Bronchial epithelial cell (primary cell): ENCODE data around the gene C2CD2. TPM values are rescaled to one million over a fixed set of nuclear protein-coding genes. Genes with fewer than 3 reads are reported as not detected.

Experiments used
- DNase-seq: peaks from one replicate; pipeline ENCODE4 v3.0.0-alpha.2; 2010; ENCODE audit warnings: low read depth
- FAIRE-seq: peaks from 2 replicates; lab custom pipeline; 2011; peaks lifted over from hg19 to GRCh38; lab: Jason Lieb, UNC
- H3K27me3 ChIP-seq: 2 replicates; pipeline ENCODE4 v1.5.1; 2011; ENCODE audit warnings: low read length; ENCODE audit not compliant: control insufficient read depth, insufficient read depth
- H3K36me3 ChIP-seq: 2 replicates; pipeline ENCODE4 v1.5.1; 2011; ENCODE audit warnings: low read length; ENCODE audit not compliant: control insufficient read depth, insufficient read depth
- H3K4me3 ChIP-seq: 2 replicates; pipeline ENCODE4 v1.5.1; 2011; ENCODE audit warnings: mild to moderate bottlenecking, low read depth, low read length, control low read depth
- CTCF ChIP-seq: IDR thresholded peaks from 2 replicates; pipeline ENCODE4 v1.5.1; 2011; ENCODE audit warnings: mild to moderate bottlenecking, moderate library complexity, low read length, control low read depth, inconsistent platforms; ENCODE audit not compliant: insufficient read depth, severe bottlenecking
- total RNA-seq: library from RNA; depleted of rRNA; stranded (reverse); fragments of >200 nt; gene quantifications from 2 replicates; pipeline ENCODE4 v1.2.1, GENCODE V29; 2014

C2CD2 gene
- total RNA-seq, 1 donor from 2014 or later = 6.6 TPM

DNA sequence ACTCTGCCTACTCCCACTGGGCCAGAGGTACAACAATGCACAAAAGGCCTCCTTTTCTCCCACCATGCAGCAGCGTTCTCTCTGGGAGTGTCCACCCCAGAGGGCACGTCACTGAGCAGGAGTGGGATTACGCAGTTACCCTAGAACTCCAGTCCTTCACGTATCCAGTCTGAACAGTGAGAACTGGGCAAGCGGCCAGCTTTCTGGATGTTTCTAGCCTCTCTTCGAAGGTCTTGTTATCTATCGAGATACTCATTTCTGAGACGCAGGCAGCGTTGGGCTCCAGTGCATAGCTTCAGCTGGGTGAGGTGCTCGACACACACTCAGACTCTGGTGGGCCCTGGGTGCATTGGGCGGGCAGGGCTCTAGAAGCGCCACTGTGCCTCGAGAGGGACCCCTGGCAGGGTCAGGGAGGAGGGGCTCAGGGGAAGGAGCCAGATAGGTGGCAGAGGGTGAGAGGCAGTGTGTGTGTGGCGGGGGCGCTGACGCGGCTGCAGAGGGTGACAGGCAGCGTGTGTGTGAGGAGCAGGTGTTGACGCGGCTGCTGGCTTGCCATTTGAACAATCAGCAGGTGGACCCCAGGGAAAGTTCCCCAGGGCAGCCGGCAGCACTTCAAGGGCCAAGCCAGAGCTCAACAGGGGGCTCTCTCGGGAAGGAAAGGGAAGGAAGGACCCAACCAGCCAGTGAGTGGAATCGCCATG is 102.6 kb downstream of the C2CD2 start:
- no peak overlapping the region for H3K4me3 ChIP-seq
- TF ChIP-seq CTCF = no peak
- H3K36me3 ChIP-seq = peaks cover 16% of the 10 kb centered on the region
- DNase-seq (no peak), FAIRE-seq (no peak)
- H3K27me3 ChIP-seq = no peaks in the 10 kb centered on the region

DNA sequence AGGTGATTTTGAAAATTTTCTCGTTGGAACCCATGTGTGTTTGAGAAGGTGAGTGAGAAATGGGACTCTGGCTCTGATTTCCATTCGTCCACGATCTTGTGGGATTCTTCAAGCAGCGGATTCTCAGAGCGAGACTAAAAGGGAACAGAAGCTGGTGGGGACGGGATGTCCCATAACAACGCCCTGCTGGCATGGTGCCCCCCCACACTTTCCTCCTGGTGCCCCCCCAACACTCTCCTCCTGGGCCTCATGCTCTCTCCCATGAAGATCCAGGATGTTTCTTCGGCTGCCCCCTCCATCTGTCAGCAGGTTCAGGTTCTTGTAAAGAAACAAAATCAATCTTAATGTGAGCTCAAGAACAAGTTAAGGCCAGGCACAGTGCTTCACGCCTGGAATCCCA is 103.7 kb downstream of the C2CD2 start:
- TF ChIP-seq CTCF = no peak
- no peak for DNase-seq
- peaks cover 15% of the 10 kb centered on the region for H3K36me3 ChIP-seq
- no peaks in the 10 kb centered on the region for H3K27me3 ChIP-seq
- no peak overlapping the region for H3K4me3 ChIP-seq
- no peak for FAIRE-seq

DNA sequence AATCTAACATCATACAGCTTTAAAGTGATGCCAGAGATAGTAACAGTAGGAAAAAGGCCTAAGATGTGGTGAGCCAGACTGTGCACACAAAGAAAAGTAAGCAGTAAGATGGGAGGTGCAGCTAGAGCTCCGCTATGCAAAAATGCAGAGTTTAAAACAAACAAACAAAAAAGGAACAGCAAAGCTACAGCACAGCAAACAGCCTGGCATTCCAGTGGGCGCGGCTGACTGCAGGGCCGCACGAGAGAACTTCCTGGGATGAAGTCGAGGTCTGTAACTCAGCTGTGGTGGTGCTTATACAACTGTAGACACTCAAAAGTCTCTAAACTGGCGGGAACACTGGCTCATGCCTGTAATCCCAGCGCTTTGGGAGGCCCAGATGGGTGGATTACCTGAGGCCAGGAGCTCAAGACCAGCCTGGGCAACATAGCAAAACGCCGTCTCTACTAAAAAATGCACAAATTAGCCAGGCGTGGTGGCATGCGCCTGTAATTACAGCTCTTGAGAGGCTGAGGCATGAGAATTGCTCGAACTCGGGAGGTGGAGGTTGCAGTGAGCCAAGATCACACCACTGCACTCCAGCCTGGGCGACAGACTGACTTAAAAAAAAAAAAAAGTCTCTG is 104.7 kb downstream of the C2CD2 start:
- DNase-seq (no peak), FAIRE-seq (no peak)
- TF ChIP-seq CTCF = no peak
- Histone ChIP-seq H3K4me3 (no peak overlapping the region), H3K36me3 (peaks cover 12% of the 10 kb centered on the region), H3K27me3 (no peaks in the 10 kb centered on the region)

DNA sequence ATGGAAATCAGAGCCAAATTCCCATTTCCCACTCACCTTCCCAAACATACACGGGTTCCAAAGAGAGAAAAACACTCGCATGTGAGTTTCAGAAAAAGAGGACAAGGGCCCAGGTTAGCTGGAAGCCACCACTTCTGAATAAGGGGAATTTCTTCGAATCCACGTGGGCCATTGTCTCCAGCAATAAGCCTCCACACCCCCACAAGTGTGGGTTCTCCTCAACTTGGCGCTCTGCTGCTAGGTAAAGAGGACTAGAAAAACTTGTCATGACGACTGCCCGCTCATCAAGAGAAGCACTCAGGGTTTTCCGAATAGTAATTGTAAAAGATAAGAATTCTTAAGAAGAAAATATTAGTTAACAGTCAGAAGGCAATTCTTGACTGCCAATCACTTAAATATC is 105.3 kb downstream of the C2CD2 start:
- peaks cover 9% of the 10 kb centered on the region for H3K36me3 ChIP-seq
- TF ChIP-seq CTCF = no peak
- H3K27me3 ChIP-seq = no peaks in the 10 kb centered on the region
- DNase-seq = no peak
- H3K4me3 ChIP-seq = no peak overlapping the region
- FAIRE-seq = no peak

DNA sequence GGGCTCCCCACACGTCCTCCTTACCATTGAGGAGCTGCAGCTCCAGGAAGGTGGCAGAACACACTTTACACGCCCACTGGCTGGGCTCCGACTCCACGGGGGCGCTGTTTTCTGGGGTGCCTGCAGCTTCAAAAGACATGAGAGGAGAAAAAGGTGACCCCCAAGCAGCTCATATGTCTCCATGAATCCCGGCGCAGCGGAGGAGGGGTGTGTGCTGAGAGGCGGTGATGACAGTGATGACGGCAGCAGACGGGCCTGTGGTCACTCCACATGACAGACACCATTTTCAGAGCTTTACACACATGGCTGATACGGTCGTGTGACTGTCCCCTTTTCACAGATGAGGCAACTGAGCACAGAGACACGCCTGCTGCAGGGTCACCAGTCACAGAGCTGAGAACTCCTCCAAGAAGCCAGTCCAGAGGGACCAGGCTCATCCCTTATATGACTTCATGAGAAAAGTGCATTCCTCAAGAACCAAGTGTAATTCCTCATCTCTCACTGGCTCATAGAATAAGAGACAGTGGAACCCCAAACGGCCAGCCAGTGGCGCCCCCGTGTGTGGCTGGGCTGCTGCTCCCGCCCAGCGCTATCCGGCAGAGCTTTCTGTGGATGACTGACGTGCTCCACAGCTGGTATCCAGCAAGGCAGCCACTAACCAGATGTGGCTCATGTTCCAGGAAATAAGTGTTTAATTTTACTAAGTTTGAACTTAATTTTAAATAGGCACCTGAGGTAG is 106.6 kb downstream of the C2CD2 start:
- Histone ChIP-seq H3K4me3 (no peak overlapping the region), H3K27me3 (no peaks in the 10 kb centered on the region), H3K36me3 (peaks cover 6% of the 10 kb centered on the region)
- no peak for FAIRE-seq
- TF ChIP-seq CTCF = no peak
- DNase-seq = no peak
